SK-N-SH (cell line): Measurements from ENCODE around the gene NGB. TPM values are rescaled to one million over a fixed set of nuclear protein-coding genes. Genes with fewer than 3 reads are reported as not detected.

ENCODE experiments used
- CTCF ChIA-PET: fragments of 300-600, 350-600 bp; formaldehyde crosslinking; extraction: SDS; loops from one replicate; lab custom pipeline; 2021; lab: Yijun Ruan, JAX
- POLR2A ChIA-PET: fragments of 350-600 bp; sonication (Branson Sonifier 250); formaldehyde crosslinking; extraction: SDS; loops from one replicate; lab custom pipeline; 2020; ENCODE audit warnings: antibody characterized with exemption, inconsistent platforms; lab: Yijun Ruan, JAX
- DNase-seq: peaks from one replicate; pipeline ENCODE4 v3.0.0; 2012
- H2AFZ ChIP-seq: fragments of 200-600 bp; sonication (generic); 2 replicates; pipeline ENCODE4 v1.8.1; 2016; ENCODE audit warnings: antibody characterized with exemption, mild to moderate bottlenecking, low read depth
- H3F3A ChIP-seq: fragments of 200-600 bp; sonication (generic); replicated peaks from 2 replicates; pipeline ENCODE3; 2016; ENCODE audit warnings: antibody characterized with exemption, mild to moderate bottlenecking; ENCODE audit not compliant: insufficient read depth
- H3K27ac ChIP-seq, 2 experiments: fragments of 200-500 bp in 1 of 2; fragments of 200-600 bp in 1 of 2; sonication (Bioruptor generic) in 1 of 2; sonication (generic), shearing (Covaris generic) in 1 of 2; 2 replicates each; pipeline versions ENCODE4 v1.5.1 to v1.6.1; 2014 to 2016; ENCODE audit warnings: low read depth in 2 of 2, inconsistent platforms in 1 of 2, low read length in 1 of 2, mild to moderate bottlenecking in 1 of 2, mixed read lengths in 1 of 2
- H3K27me3 ChIP-seq: fragments of 200-600 bp; sonication (generic), shearing (Covaris generic); 2 replicates; pipeline ENCODE4 v1.6.1; 2016; ENCODE audit warnings: mixed run types; ENCODE audit not compliant: insufficient read depth
- H3K36me3 ChIP-seq, 2 experiments: fragments of 200-500 bp in 1 of 2; fragments of 200-600 bp in 1 of 2; sonication (Bioruptor generic) in 1 of 2; sonication (generic) in 1 of 2; replicated peaks in 1 of 2; 2 replicates each; pipeline versions ENCODE3 to v1.5.1; 2014 to 2016; ENCODE audit warnings: low read length in 1 of 2, mild to moderate bottlenecking in 1 of 2; ENCODE audit not compliant: insufficient read depth in 2 of 2, control insufficient read depth in 1 of 2
- H3K4me1 ChIP-seq, 2 experiments: fragments of 200-500 bp in 1 of 2; fragments of 200-600 bp in 1 of 2; sonication (Bioruptor generic) in 1 of 2; sonication (generic), shearing (Covaris generic) in 1 of 2; 2 replicates each; pipeline versions ENCODE4 v1.5.1 to v1.6.1; 2014 to 2016; ENCODE audit warnings: low read depth in 1 of 2, low read length in 1 of 2, mixed run types in 1 of 2; ENCODE audit not compliant: insufficient read depth in 2 of 2, control insufficient read depth in 1 of 2
- H3K4me2 ChIP-seq: fragments of 200-600 bp; sonication (generic), shearing (Covaris generic); 2 replicates; pipeline ENCODE4 v1.6.1; 2017; ENCODE audit warnings: mixed run types
- H3K4me3 ChIP-seq, 2 experiments: fragments of 200-500 bp in 1 of 2; fragments of 200-600 bp in 1 of 2; sonication (Bioruptor generic) in 1 of 2; sonication (generic), shearing (Covaris generic) in 1 of 2; 2 replicates each; pipeline versions ENCODE4 v1.5.1 to v1.8.1; 2014 to 2016; ENCODE audit warnings: low read depth in 2 of 2, inconsistent platforms in 1 of 2, low read length in 1 of 2, mild to moderate bottlenecking in 1 of 2, mixed read lengths in 1 of 2, moderate library complexity in 1 of 2
- H3K79me2 ChIP-seq: fragments of 200-600 bp; sonication (generic); 2 replicates; pipeline ENCODE4 v1.8.1; 2017; ENCODE audit warnings: mild to moderate bottlenecking; ENCODE audit not compliant: insufficient read depth
- H3K9ac ChIP-seq: fragments of 200-600 bp; sonication (generic); 2 replicates; pipeline ENCODE4 v1.6.1; 2017; ENCODE audit warnings: mixed run types
- H3K9me2 ChIP-seq: fragments of 200-600 bp; sonication (generic); 2 replicates; pipeline ENCODE4 v1.6.1; 2017; ENCODE audit warnings: mixed run types
- H3K9me3 ChIP-seq: fragments of 200-600 bp; sonication (generic); 2 replicates; pipeline ENCODE4 v1.6.1; 2017; ENCODE audit warnings: mixed run types, mild to moderate bottlenecking, moderate library complexity
- H4K20me1 ChIP-seq: fragments of 200-600 bp; sonication (generic); 2 replicates; pipeline ENCODE4 v1.6.1; 2017; ENCODE audit warnings: mild to moderate bottlenecking, mixed run types; ENCODE audit not compliant: insufficient read depth
- ELF1 ChIP-seq: IDR thresholded peaks from 2 replicates; pipeline ENCODE4 v1.4.0; 2012
- EP300 ChIP-seq, 2 experiments: IDR thresholded peaks; 2 replicates each; pipeline versions ENCODE4 v1.4.0 to v1.6.1; 2012; ENCODE audit warnings: borderline replicate concordance in 1 of 2, low read depth in 1 of 2, low read length in 1 of 2
- FOXJ3 ChIP-seq: sonication (generic); formaldehyde crosslinking; IDR thresholded peaks from 2 replicates; pipeline ENCODE4 v1.5.1; 2020; ENCODE audit warnings: mild to moderate bottlenecking, missing genetic modification reagents
- GABPA ChIP-seq: IDR thresholded peaks from 2 replicates; pipeline ENCODE4 v1.4.0; 2012; ENCODE audit warnings: low read depth, mild to moderate bottlenecking
- IRF3 ChIP-seq: fragments of 150-350 bp; IDR thresholded peaks from 2 replicates; pipeline ENCODE4 v1.6.1; 2016; ENCODE audit warnings: mild to moderate bottlenecking, low read depth, low read length
- POLR2AphosphoS5 ChIP-seq: IDR thresholded peaks from 2 replicates; pipeline ENCODE4 v1.6.1; 2012; ENCODE audit warnings: low read depth, low read length
- RAD21 ChIP-seq: IDR thresholded peaks from 2 replicates; pipeline ENCODE4 v1.6.1; 2012; ENCODE audit warnings: mild to moderate bottlenecking, low read length
- RXRA ChIP-seq: IDR thresholded peaks from 2 replicates; pipeline ENCODE4 v1.4.0; 2012; ENCODE audit warnings: low read depth, mild to moderate bottlenecking, borderline replicate concordance
- SIN3A ChIP-seq: IDR thresholded peaks from 2 replicates; pipeline ENCODE4 v1.6.1; 2012; ENCODE audit warnings: low read depth, mild to moderate bottlenecking, low read length, moderate library complexity, borderline replicate concordance
- TEAD4 ChIP-seq: IDR thresholded peaks from 2 replicates; pipeline ENCODE4 v1.4.0; 2012; ENCODE audit warnings: mild to moderate bottlenecking, borderline replicate concordance; ENCODE audit not compliant: insufficient read depth
- YY1 ChIP-seq: IDR thresholded peaks from 2 replicates; pipeline ENCODE4 v1.4.0; 2012; ENCODE audit warnings: low read depth, mild to moderate bottlenecking
- ZBTB33 ChIP-seq: IDR thresholded peaks from 2 replicates; pipeline ENCODE4 v1.4.0; 2012; ENCODE audit warnings: low read depth, borderline replicate concordance
- WGBS: methylation state at CpG from one replicate; pipeline ENCODE4 v1.1.6; 2017; ENCODE audit warnings: low lambda C conversion rate; 5-methylcytosine and 5-hydroxymethylcytosine counted together
- polyA plus RNA-seq, 3 experiments: library from polyadenylated mRNA; depleted of rRNA; stranded (reverse); fragments of >200 nt; gene quantifications; 2 replicates each; pipeline ENCODE4 v1.2.3, GENCODE V29; 2012

Gene NGB
- polyA plus RNA-seq, 1 of the 3 experiments (the other 2 are of a cell fraction) = not detected

- TF ChIP-seq ZBTB33 (no peak), TEAD4 (no peak), IRF3 (no peak), SIN3A (no peak), RXRA (no peak), POLR2AphosphoS5 (no peak), EP300 (IDR thresholded peaks at IDR 0.05; ENCODE audit: borderline replicate concordance in 1 of 2, low read depth in 1 of 2, low read length in 1 of 2) (no peak), YY1 (no peak)
These were observed 6.4 kb downstream of the NGB start (continued) for GRCh38 chr14:77264466-77265186.

GRCh38 chr14:77260631-77261030, 10.4 kb downstream of the NGB start:
- Histone ChIP-seq H3K27me3 (peaks cover 8% of the 10 kb centered on the region; the same call in 1 of the 2 replicates), H3K79me2 (no peaks in the 10 kb centered on the region), H3K9me2 (no peaks in the 10 kb centered on the region), H2AFZ (no peak overlapping the region), H3K4me3 (no peak overlapping the region), H3F3A (no peaks in the 10 kb centered on the region), H3K9ac (no peak overlapping the region), H3K36me3 (no peaks in the 10 kb centered on the region), H4K20me1 (no peaks in the 10 kb centered on the region), H3K27ac (no peak overlapping the region), H3K4me1 (no peaks in the 10 kb centered on the region; a peak in 1 of 4 replicates), H3K9me3 (no peaks in the 10 kb centered on the region), H3K4me2 (no peak overlapping the region)
- DNase-seq = no peak
- POLR2A ChIA-PET = no interaction called here
- no peak for TF ChIP-seq ELF1
- WGBS = 71% methylated on average over 9 of the region's 10 CpGs
- CTCF ChIA-PET = interaction anchor here (1.2 kb wide), 1 partner anchor 55 kb away, joined by 5 read pairs; no protein-coding TSS in a partner anchor

DNA sequence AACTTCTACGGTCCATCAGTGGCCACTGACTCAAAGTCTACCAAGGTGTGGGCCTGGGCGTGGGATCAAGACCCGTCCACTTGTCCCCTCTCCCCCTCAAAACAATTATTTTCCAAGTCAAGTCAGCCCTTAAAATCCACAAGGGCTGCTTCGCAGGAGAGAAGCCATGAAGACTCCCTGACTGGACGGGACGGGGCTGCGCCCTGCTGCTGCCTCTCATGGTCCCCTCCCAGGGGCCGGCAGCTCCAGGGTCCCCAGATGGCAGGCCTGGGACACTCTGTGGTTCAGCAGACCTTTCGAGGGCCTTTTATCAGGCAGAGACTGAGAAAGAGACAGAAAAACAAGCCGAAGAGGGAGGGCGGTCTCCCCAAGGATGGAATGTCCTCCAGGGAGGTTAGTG, 10.8 kb downstream of the NGB start:
- H3K79me2 ChIP-seq = no peaks in the 10 kb centered on the region
- peaks cover 8% of the 10 kb centered on the region; the same call in 1 of the 2 replicates for H3K27me3 ChIP-seq
- no peak overlapping the region for H3K27ac ChIP-seq
- no peaks in the 10 kb centered on the region; a peak in 1 of 4 replicates for H3K4me1 ChIP-seq
- H4K20me1 ChIP-seq = no peaks in the 10 kb centered on the region
- no peak for DNase-seq
- no peak overlapping the region for H3K9ac ChIP-seq
- H3K36me3 ChIP-seq = no peaks in the 10 kb centered on the region
- TF ChIP-seq RAD21 (no peak), SIN3A (no peak), GABPA (no peak), IRF3 (no peak), FOXJ3 (CRISPR knock-in tag) (no peak), ELF1 (no peak)
- CTCF ChIA-PET = interaction anchor here (1.2 kb wide), 1 partner anchor 55 kb away, joined by 5 read pairs; no protein-coding TSS in a partner anchor
- no peaks in the 10 kb centered on the region for H3K9me2 ChIP-seq
- POLR2A ChIA-PET = no interaction called here
- WGBS = 68% methylated on average over 9 of the region's 11 CpGs
- H2AFZ ChIP-seq = no peak overlapping the region
- no peak overlapping the region for H3K4me3 ChIP-seq
- no peak overlapping the region for H3K4me2 ChIP-seq
- no peaks in the 10 kb centered on the region for H3K9me3 ChIP-seq
- H3F3A ChIP-seq = no peaks in the 10 kb centered on the region
